ENCODE data around the gene PTPRA. TPM values are rescaled to one million over a fixed set of nuclear protein-coding genes. Genes with fewer than 3 reads are reported as not detected.

PTPRA gene
- polyA plus RNA-seq, 1 experiment = 46.2 TPM

DNA sequence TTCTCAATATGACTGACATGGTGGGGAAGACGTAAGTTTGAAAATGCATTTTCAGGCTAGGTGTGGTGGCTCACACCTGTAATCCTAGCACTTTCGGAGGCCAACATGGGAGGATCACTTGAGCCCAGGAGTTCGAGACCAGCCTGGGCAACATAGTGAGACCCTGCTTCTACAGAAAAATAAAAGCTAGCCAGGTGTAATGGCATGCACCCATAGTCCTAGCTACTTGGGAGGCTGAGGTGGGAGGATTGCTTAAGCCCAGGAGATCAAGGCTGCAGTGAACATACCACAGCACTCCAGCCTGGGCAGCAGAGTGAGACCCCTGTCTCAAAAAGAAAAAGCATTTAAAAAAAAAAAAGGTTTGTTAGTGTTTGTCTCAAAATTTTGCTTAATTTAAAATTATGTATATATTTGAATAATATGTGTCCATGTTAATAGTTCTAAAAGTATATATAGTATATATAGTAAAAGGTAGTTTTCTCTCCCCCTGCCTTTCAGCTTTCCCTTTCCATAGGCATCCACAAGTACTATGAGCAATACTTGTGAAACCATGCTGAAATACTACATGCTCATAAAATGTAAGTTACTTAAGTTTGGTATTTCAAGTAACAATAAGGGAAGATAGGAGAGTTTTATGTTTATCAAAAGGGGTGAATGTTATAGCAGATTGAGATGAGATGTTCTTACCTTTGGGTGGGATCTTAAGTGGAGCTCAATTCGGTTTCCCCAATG, 15.1 kb downstream of the PTPRA start:
- H3K36me3 ChIP-seq (ENCODE audit: control insufficient read depth, insufficient read depth, low read length) = no peaks in the 10 kb centered on the region
- no peak for DNase-seq (ENCODE audit: low read depth)
- no peaks in the 10 kb centered on the region for H3K27me3 ChIP-seq (ENCODE audit: control insufficient read depth, insufficient read depth, low read length)
- ChIA-PET POLR2A (no interaction called here), CTCF (interaction anchor here (0.6 to 1.4 kb wide), 2 partner anchors 18 to 40 kb away, joined by 3 to 4 read pairs; no protein-coding TSS in a partner anchor)
- H3K4me3 ChIP-seq (ENCODE audit: low read depth, low read length) = no peak overlapping the region
- TF ChIP-seq, protein P1, sequence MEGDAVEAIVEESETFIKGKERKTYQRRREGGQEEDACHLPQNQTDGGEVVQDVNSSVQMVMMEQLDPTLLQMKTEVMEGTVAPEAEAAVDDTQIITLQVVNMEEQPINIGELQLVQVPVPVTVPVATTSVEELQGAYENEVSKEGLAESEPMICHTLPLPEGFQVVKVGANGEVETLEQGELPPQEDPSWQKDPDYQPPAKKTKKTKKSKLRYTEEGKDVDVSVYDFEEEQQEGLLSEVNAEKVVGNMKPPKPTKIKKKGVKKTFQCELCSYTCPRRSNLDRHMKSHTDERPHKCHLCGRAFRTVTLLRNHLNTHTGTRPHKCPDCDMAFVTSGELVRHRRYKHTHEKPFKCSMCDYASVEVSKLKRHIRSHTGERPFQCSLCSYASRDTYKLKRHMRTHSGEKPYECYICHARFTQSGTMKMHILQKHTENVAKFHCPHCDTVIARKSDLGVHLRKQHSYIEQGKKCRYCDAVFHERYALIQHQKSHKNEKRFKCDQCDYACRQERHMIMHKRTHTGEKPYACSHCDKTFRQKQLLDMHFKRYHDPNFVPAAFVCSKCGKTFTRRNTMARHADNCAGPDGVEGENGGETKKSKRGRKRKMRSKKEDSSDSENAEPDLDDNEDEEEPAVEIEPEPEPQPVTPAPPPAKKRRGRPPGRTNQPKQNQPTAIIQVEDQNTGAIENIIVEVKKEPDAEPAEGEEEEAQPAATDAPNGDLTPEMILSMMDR (IDR thresholded peaks at IDR 0.05; ENCODE audit: insufficient read depth, low read depth, low read length) = no peak

DNA sequence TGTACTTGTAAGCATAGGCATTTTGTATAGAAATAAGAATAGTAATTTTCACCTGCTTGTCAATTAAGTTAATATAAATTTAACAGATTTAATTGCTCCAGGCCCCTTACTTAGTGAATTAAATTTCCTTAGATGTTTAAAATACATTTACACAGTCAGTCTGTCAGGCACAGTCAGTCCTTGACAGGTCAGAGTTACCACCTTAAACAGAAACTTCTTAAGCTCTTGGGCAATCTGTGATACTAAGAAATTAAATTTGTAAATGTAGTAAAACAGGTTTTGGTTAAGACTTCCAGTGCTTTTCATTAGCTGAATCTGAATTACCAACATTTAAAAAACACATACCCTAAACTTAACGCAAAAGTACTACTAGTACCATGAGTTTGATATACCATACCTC, 15.9 kb downstream of the PTPRA start:
- TF ChIP-seq, protein P1 (IDR thresholded peaks at IDR 0.05; ENCODE audit: insufficient read depth, low read depth, low read length) = no peak
- DNase-seq (ENCODE audit: low read depth) = no peak
- Histone ChIP-seq H3K4me3 (ENCODE audit: low read depth, low read length) (no peak overlapping the region), H3K27me3 (ENCODE audit: control insufficient read depth, insufficient read depth, low read length) (no peaks in the 10 kb centered on the region), H3K36me3 (ENCODE audit: control insufficient read depth, insufficient read depth, low read length) (no peaks in the 10 kb centered on the region)
- ChIA-PET POLR2A (no interaction called here), CTCF (no interaction called here)

DNA sequence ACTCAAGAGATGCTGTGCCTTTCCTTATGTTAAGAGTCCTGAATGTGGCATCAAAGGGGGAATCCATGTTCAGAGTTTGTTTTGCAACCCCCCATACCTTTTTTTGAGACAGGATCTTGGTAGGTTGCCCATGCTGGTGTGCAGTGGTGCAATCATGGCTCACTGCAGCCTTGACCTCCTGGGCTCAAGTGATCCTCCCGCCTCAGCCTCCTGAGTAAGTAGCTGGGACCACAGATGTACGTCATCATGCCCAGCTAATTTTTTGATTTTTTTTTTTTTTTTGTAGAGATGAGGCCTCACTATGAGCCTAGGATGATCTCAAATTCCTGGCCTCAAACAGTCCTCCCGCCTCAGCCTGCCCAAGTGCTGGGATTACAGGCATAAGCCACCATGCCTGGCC, 16.5 kb downstream of the PTPRA start:
- Histone ChIP-seq H3K36me3 (ENCODE audit: control insufficient read depth, insufficient read depth, low read length) (no peaks in the 10 kb centered on the region), H3K4me3 (ENCODE audit: low read depth, low read length) (no peak overlapping the region), H3K27me3 (ENCODE audit: control insufficient read depth, insufficient read depth, low read length) (no peaks in the 10 kb centered on the region)
- CTCF ChIA-PET = interaction anchor here (0.7 to 1.1 kb wide), 2 partner anchors 15 to 111 kb away, joined by 3 read pairs; no protein-coding TSS in a partner anchor
- DNase-seq (ENCODE audit: low read depth) = no peak
- POLR2A ChIA-PET = no interaction called here
- TF ChIP-seq, protein P1 (IDR thresholded peaks at IDR 0.05; ENCODE audit: insufficient read depth, low read depth, low read length) = no peak

DNA sequence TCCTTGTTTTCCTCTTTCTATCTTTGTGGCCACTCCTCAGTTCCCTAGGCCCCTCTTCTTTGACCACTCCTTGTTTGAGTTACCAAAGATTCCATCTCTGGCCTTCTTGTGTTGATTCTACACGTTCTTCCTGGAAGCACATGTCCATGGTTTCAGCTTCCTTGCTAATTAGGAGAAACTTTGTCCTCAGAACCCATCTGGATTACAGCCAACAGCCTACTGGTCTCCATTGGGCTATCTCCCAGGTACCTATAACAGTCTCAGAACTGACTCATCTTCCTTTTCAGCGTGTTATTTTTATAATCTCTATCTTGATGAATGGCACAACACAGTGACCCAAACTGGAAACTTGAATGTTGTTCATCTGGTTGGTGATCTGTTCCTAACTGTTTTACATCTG, 17.5 kb downstream of the PTPRA start:
- TF ChIP-seq, protein P1 (IDR thresholded peaks at IDR 0.05; ENCODE audit: insufficient read depth, low read depth, low read length) = no peak
- CTCF ChIA-PET = interaction anchor here (0.7 to 1.1 kb wide), 2 partner anchors 14 to 110 kb away, joined by 3 read pairs; no protein-coding TSS in a partner anchor
- no peaks in the 10 kb centered on the region for H3K36me3 ChIP-seq (ENCODE audit: control insufficient read depth, insufficient read depth, low read length)
- POLR2A ChIA-PET = no interaction called here
- H3K27me3 ChIP-seq (ENCODE audit: control insufficient read depth, insufficient read depth, low read length) = no peaks in the 10 kb centered on the region
- H3K4me3 ChIP-seq (ENCODE audit: low read depth, low read length) = no peak overlapping the region
- no peak for DNase-seq (ENCODE audit: low read depth)

DNA sequence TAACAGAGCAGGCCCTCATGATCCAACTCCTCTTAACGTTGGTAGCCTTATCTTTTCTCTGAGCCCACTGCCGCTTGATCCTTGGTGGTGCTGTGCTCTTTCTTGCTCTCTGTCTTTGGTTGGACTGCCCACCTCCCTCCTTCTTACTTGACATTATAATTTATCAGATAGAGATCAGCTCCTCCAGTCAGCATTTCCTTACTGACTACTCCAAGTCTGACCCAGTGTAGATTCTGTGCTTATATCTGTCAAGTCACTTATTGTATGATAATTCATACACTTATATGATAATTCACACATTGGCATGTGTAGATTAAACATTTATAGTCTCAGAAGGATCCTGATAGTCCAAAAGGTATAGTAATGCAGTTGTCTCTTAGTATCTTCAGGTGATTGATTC, 18.1 kb downstream of the PTPRA start:
- TF ChIP-seq, protein P1 (IDR thresholded peaks at IDR 0.05; ENCODE audit: insufficient read depth, low read depth, low read length) = no peak
- no peak overlapping the region for H3K4me3 ChIP-seq (ENCODE audit: low read depth, low read length)
- no peaks in the 10 kb centered on the region for H3K27me3 ChIP-seq (ENCODE audit: control insufficient read depth, insufficient read depth, low read length)
- H3K36me3 ChIP-seq (ENCODE audit: control insufficient read depth, insufficient read depth, low read length) = no peaks in the 10 kb centered on the region
- DNase-seq (ENCODE audit: low read depth) = no peak
- ChIA-PET POLR2A (no interaction called here), CTCF (no interaction called here)
